GM12872 (cell line): ENCODE results near the gene RBMS3.

Experiments used
- CTCF ChIP-seq: IDR thresholded peaks from 3 replicates; pipeline ENCODE4 v1.5.1; 2011; ENCODE audit warnings: low read depth, mild to moderate bottlenecking, low read length, moderate library complexity; ENCODE audit not compliant: insufficient read depth

RBMS3 gene

GRCh38 chr3:29312960-29313452, 32.1 kb downstream of the RBMS3 start:
- TF ChIP-seq CTCF, result no peak

- TF ChIP-seq CTCF, result no peak
Observed at GRCh38 chr3:29313981-29314726, 33.3 kb downstream of the RBMS3 start.

GRCh38 chr3:29314727-29315088, 33.8 kb downstream of the RBMS3 start:
- TF ChIP-seq CTCF, result no peak

GRCh38 chr3:29317659-29318173, 36.8 kb downstream of the RBMS3 start:
- TF ChIP-seq CTCF, result no peak

GRCh38 chr3:29318251-29318650, 37.4 kb downstream of the RBMS3 start:
- no peak for TF ChIP-seq CTCF

- TF ChIP-seq CTCF, result no peak
Observed at GRCh38 chr3:29319262-29319661, 38.4 kb downstream of the RBMS3 start.

GRCh38 chr3:29319798-29320197, 38.9 kb downstream of the RBMS3 start:
- no peak for TF ChIP-seq CTCF
